Esophagus muscularis mucosa (tissue), 4 donors: ENCODE data around the gene TPM3.
A peak's percentile ranks its signal among the peaks of the same experiment; 100 is the strongest.

ENCODE experiments used
- EP300 ChIP-seq: sonication (generic); formaldehyde crosslinking; IDR thresholded peaks from one replicate; pipeline ENCODE4 v1.6.1; 2017; ENCODE audit warnings: antibody characterized with exemption
- POLR2A ChIP-seq: fragments of 450-650 bp; IDR thresholded peaks from one replicate; pipeline ENCODE4 v1.6.1; 2017; ENCODE audit warnings: antibody characterized with exemption, moderate library complexity, mild to moderate bottlenecking, low read depth
- POLR2AphosphoS5 ChIP-seq, 2 donors: sonication (generic); formaldehyde crosslinking; IDR thresholded peaks; one replicate each; pipeline ENCODE4 v1.6.1; 2017; ENCODE audit warnings: antibody characterized with exemption in 2 of 2
- TF ChIP-seq, protein P1 (sequence below), 3 experiments: fragments of 200-600 bp in 2 of 3; fragments of 450-650 bp in 1 of 3; sonication (generic) in 2 of 3; IDR thresholded peaks; one replicate each; pipeline ENCODE4 v1.5.1; 2017 to 2019; ENCODE audit warnings: antibody characterized with exemption in 3 of 3, mild to moderate bottlenecking in 2 of 3, moderate library complexity in 1 of 3

DNA sequence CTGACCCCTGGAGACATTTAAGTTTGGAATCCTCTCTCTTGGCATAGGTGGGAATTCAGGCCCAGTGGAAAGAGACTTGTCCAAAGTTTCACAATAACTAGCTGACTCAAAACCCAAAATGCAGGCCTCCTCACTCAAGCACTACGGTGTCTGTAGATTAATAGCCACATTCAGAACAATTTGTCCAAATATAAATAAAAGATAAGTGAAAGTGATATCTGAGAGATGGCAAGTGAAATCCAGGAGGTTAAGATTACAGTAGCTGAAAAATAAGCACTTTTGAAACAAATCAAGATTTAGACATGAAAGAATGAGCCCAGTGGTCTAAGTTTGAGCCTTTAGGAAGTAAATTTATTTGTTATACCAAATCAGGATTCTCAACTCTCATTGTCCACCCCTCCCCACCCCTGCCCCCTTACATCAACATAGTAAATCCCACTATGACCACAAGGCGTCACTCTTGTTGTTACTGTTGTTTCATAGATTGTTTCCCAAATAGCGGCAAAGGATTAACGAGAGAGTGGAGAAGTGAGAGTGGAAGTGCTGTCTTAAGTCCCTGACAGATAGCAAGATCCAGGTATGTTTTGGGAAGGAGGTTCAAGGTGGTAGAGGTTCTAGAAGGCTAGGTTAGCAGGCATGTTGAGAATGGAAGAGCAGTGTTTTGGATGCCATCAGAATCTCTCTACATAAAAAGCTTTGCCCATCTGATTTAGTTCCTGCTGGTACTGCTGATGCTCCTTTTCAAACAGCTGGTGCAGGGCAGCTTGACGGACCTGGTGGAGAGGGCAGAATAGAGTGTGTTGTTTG, 7.1 kb upstream of the TPM3 start:
- TF ChIP-seq, protein P1, sequence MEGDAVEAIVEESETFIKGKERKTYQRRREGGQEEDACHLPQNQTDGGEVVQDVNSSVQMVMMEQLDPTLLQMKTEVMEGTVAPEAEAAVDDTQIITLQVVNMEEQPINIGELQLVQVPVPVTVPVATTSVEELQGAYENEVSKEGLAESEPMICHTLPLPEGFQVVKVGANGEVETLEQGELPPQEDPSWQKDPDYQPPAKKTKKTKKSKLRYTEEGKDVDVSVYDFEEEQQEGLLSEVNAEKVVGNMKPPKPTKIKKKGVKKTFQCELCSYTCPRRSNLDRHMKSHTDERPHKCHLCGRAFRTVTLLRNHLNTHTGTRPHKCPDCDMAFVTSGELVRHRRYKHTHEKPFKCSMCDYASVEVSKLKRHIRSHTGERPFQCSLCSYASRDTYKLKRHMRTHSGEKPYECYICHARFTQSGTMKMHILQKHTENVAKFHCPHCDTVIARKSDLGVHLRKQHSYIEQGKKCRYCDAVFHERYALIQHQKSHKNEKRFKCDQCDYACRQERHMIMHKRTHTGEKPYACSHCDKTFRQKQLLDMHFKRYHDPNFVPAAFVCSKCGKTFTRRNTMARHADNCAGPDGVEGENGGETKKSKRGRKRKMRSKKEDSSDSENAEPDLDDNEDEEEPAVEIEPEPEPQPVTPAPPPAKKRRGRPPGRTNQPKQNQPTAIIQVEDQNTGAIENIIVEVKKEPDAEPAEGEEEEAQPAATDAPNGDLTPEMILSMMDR (IDR thresholded peaks at IDR 0.05), result peak; percentile 45 to 65 (median 52)
- no peak for TF ChIP-seq POLR2A
- TF ChIP-seq POLR2AphosphoS5 (IDR thresholded peaks at IDR 0.05), result no peak
- TF ChIP-seq EP300, result no peak
